ENCODE results near the gene CAPN8.

GRCh38 chr1:223695014-223695548 lies 29.6 kb upstream of the CAPN8 start:
- no peak for TF ChIP-seq REST (IDR thresholded peaks at IDR 0.05; ENCODE audit: low read depth)
- no peak for TF ChIP-seq ZBTB7A (IDR thresholded peaks at IDR 0.05; ENCODE audit: low read depth)

Data from Ishikawa (cell line).